HEK293T (cell line): ENCODE data around the gene AP5S1.

ENCODE experiments used
- CTCF ChIA-PET: fragments of 350-600 bp; formaldehyde crosslinking; extraction: SDS; loops from one replicate; lab custom pipeline; 2021; ENCODE audit warnings: antibody characterized with exemption, inconsistent platforms; lab: Yijun Ruan, JAX
- POLR2A ChIA-PET: fragments of 350-600 bp; formaldehyde crosslinking; extraction: SDS; loops from one replicate; lab custom pipeline; 2020; ENCODE audit warnings: antibody characterized with exemption, inconsistent platforms; lab: Yijun Ruan, JAX
- DNase-seq: peaks from one replicate; pipeline ENCODE4 v3.0.0; 2012; ENCODE audit warnings: mixed read lengths; ENCODE audit errors: extremely low spot score
- ARNT ChIP-seq: fragments of 450-650 bp; IDR thresholded peaks from 2 replicates; pipeline ENCODE4 v1.6.1; 2017; ENCODE audit warnings: mild to moderate bottlenecking
- BHLHE40 ChIP-seq: fragments of 450-650 bp; IDR thresholded peaks from 2 replicates; pipeline ENCODE4 v1.6.1; 2016; ENCODE audit warnings: mild to moderate bottlenecking, moderate library complexity, borderline replicate concordance
- CTBP1 ChIP-seq: fragments of 450-650 bp; IDR thresholded peaks from 2 replicates; pipeline ENCODE4 v1.6.1; 2016; ENCODE audit warnings: borderline replicate concordance
- ELF4 ChIP-seq: fragments of 450-650 bp; IDR thresholded peaks from 2 replicates; pipeline ENCODE4 v1.6.1; 2017; ENCODE audit warnings: antibody characterized with exemption
- FOXA1 ChIP-seq: fragments of 450-650 bp; IDR thresholded peaks from 2 replicates; pipeline ENCODE4 v1.6.1; 2016; ENCODE audit warnings: mild to moderate bottlenecking
- FOXK2 ChIP-seq: fragments of 450-650 bp; IDR thresholded peaks from 2 replicates; pipeline ENCODE4 v1.6.1; 2016; ENCODE audit warnings: mild to moderate bottlenecking
- FOXM1 ChIP-seq: fragments of 450-650 bp; IDR thresholded peaks from 2 replicates; pipeline ENCODE4 v1.6.1; 2017; ENCODE audit warnings: mild to moderate bottlenecking, borderline replicate concordance
- HDGF ChIP-seq: fragments of 450-650 bp; IDR thresholded peaks from 2 replicates; pipeline ENCODE4 v1.6.1; 2017; ENCODE audit warnings: antibody characterized with exemption, borderline replicate concordance
- L3MBTL2 ChIP-seq: fragments of 450-650 bp; conservative IDR thresholded peaks from 2 replicates; pipeline ENCODE4 v1.6.1; 2016; ENCODE audit warnings: mild to moderate bottlenecking
- LEF1 ChIP-seq: fragments of 450-650 bp; IDR thresholded peaks from 2 replicates; pipeline ENCODE4 v1.6.1; 2017; ENCODE audit warnings: mild to moderate bottlenecking, borderline replicate concordance
- NFRKB ChIP-seq: fragments of 450-650 bp; IDR thresholded peaks from 2 replicates; pipeline ENCODE4 v1.6.1; 2016; ENCODE audit warnings: mild to moderate bottlenecking, moderate library complexity
- SP1 ChIP-seq: fragments of 450-650 bp; IDR thresholded peaks from 2 replicates; pipeline ENCODE4 v1.6.1; 2017
- SUZ12 ChIP-seq: fragments of 450-650 bp; IDR thresholded peaks from 2 replicates; pipeline ENCODE4 v1.6.1; 2016; ENCODE audit warnings: mild to moderate bottlenecking
- TARDBP ChIP-seq: fragments of 450-650 bp; IDR thresholded peaks from 2 replicates; pipeline ENCODE4 v1.6.1; 2016
- ZNF384 ChIP-seq: fragments of 450-650 bp; IDR thresholded peaks from 2 replicates; pipeline ENCODE4 v1.6.1; 2016
- TF ChIP-seq, protein P1 (sequence below): fragments of 450-650 bp; IDR thresholded peaks from 2 replicates; pipeline ENCODE4 v1.6.1; 2016

The AP5S1 gene

DNA sequence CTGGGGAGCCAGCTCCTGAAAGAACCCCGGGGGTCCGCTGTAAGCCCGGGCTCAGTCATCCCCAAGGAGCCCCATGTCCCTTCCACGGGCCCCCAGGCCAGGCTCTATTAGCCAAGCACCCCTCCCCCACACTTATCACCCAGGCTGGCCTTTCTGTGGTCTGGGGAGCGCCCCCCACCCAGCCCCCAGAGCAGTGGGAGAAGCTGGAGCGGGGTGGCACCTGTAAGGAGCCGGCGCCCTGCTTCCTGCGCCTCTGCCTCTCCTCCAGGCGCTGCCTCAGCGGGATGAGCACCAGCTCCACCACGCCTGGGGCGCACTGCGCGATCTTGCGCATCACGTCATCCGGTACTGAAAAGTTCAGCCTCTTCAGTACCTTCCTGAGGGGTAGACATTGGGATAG lies 41.4 kb upstream of the AP5S1 start:
- ChIA-PET POLR2A (interaction anchor here (1.8 to 2.7 kb wide), 2 partner anchors 11 to 41 kb away, joined by 4 to 8 read pairs; partner anchors contain the start of genes ADISSP and AP5S1), CTCF (interaction anchor here (0.8 to 2.8 kb wide), 2 partner anchors 11 to 40 kb away, joined by 3 to 11 read pairs; partner anchors contain the start of gene ADISSP)
- TF ChIP-seq ARNT: no peak
- no peak for DNase-seq

DNA sequence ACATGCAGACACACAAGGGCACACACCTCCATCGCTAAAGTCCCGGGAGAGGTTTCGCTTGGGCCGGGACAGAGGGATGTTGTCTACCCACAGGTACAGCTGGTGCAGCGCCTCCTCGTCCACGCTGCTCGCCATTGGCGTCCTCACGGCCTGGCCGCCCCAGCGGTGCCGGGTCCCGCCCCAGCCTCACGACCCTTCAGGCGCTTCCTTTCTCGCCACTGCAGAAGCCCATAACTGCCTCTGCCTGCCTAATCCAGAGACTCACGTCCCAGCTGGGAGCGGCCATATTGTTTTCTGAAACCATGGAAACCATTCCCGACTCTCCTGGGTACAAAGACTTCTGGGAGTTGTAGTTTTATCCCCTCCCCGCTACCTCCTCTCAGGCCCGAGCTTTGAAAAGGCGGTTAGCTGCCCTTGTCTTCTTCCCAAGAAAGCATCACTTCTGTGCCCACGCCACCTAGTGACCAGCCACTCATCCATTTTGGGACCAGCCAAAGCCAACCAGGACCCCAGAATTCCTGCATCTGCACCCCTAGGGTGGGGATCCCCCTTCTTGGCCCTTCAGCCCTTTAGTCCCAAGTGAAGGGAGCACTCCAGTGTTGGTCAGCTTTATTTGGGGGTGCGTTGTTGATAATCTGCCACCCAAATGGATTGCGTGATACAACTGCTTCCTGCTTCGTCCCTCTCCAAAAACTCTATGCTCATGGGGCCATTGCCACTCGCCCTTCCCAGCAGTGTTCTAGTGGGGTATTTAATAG lies 39.0 kb upstream of the AP5S1 start, which contains the start of gene SPEF1:
Gene SPEF1, minus strand, starts transcription at position 296 of the 758 bp plus-strand sequence. Its CDS starts 161 bp downstream, at position 135.
- POLR2A ChIA-PET: interaction anchor here (0.9 to 1.7 kb wide), 5 partner anchors 13 to 105 kb away, joined by 4 to 9 read pairs (median 5); partner anchors contain the start of genes ADISSP and AP5S1

DNA sequence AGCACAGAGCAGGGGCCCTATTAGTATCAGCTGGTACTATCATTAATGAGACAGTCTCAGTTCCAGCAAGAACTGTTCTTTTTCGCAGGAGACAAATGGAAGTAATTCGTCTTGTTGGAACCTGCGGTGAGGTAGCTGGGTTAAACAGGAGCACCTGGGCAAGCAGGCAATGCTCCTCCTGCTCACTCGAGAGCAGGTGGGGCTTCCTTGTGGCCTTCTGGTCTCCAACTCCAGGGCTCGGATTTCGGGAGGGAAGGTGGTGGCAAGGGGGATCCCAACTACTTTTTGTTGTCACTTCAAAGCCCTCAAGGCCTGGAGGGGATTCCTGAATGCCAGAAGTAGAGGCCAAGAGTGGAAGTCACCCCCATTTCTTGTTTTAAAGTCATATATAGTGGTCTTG lies 37.8 kb upstream of the AP5S1 start:
- DNase-seq: no peak
- ChIA-PET POLR2A (interaction anchor here (1.7 kb wide), 1 partner anchor 38 kb away, joined by 8 read pairs; the partner anchor contains the start of gene AP5S1), CTCF (interaction anchor here (1.2 kb wide), 1 partner anchor 36 kb away, joined by 4 read pairs; no protein-coding TSS in a partner anchor)
- TF ChIP-seq, protein P1, sequence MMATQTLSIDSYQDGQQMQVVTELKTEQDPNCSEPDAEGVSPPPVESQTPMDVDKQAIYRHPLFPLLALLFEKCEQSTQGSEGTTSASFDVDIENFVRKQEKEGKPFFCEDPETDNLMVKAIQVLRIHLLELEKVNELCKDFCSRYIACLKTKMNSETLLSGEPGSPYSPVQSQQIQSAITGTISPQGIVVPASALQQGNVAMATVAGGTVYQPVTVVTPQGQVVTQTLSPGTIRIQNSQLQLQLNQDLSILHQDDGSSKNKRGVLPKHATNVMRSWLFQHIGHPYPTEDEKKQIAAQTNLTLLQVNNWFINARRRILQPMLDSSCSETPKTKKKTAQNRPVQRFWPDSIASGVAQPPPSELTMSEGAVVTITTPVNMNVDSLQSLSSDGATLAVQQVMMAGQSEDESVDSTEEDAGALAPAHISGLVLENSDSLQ: no peak
- TF ChIP-seq LEF1: no peak
- TF ChIP-seq FOXK2: no peak
- TF ChIP-seq L3MBTL2: no peak
- TF ChIP-seq ARNT: no peak
- TF ChIP-seq FOXM1: no peak
- no peak for TF ChIP-seq ZNF384
- TF ChIP-seq SP1: no peak
- no peak for TF ChIP-seq FOXA1
- TF ChIP-seq SUZ12: no peak
- TF ChIP-seq NFRKB: no peak
- no peak for TF ChIP-seq TARDBP
- no peak for TF ChIP-seq CTBP1
- TF ChIP-seq HDGF: no peak
- no peak for TF ChIP-seq ELF4
- TF ChIP-seq BHLHE40: no peak

More for the DNA sequence above, 39.0 kb upstream of the AP5S1 start, which contains the start of gene SPEF1:
- DNase-seq: peak; percentile 90
- TF ChIP-seq ARNT (no peak), HDGF (no peak)
- CTCF ChIA-PET: interaction anchor here (0.8 to 1.7 kb wide), 4 partner anchors 13 to 218 kb away, joined by 3 to 17 read pairs (median 6); partner anchors contain the start of gene ADISSP

DNA sequence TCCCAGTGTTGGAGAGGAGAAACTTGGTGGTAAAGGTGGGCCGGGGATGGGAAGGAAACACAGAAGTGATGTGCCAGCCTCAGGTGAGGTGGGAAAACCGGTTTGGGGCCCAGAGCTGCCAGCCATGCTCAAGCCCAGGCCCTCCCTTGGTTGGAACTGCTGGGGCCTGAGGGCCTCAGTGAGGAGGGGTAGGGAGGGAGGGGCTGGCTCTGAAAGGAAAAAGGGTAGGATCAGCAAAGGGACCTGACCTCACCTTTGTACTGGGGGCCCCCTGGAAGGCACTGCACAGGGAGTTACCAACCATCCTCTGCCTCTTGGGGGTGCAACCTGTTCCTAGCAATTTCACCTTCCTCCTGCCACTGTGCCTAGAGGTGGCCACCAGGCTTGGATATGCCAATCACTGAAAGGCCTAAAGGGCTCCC lies 37.3 kb upstream of the AP5S1 start:
- ChIA-PET CTCF (interaction anchor here (0.5 to 1.2 kb wide), 2 partner anchors 35 to 1072 kb away, joined by 3 to 4 read pairs; no protein-coding TSS in a partner anchor), POLR2A (interaction anchor here (1.3 kb wide), 1 partner anchor 38 kb away, joined by 4 read pairs; the partner anchor contains the start of gene AP5S1)
- no peak for DNase-seq
- TF ChIP-seq LEF1: no peak
- TF ChIP-seq, protein P1: no peak
- TF ChIP-seq FOXK2: no peak
- no peak for TF ChIP-seq HDGF
- TF ChIP-seq CTBP1: no peak
- no peak for TF ChIP-seq SUZ12
- no peak for TF ChIP-seq ELF4
- no peak for TF ChIP-seq ZNF384

DNA sequence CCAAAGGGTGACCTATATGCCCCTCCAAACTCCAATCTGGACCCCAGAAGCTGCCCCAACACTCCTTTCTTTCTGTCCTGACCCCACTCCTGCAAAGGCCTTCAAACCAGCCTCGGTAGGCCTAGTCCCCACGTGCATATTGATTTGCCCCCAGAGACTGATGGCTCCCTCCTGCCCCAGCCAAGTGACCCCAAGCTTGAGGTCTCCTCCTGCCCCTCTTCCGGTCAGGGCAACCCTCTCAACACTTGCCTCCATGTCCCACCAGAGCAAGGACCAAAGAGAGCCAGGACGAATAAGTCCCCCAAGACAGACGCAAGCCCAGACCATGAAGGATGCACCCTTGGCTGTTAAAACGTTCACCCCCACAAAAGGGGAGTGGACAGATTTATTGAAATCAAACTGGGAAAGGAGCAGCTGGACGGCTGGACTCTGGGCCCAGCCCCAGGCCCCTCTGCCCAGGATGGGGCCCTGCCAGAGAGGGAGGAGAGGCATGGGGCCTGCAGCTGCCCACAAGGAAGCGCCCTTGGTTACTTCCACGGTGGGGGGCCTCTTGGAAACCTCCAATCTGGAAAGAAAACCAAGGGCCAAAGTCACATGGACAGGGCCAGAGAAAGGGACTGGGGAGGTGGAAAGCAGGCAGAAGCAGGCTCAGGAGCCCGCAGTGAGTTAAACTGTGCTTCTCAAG lies 36.7 kb upstream of the AP5S1 start:
- ChIA-PET POLR2A (interaction anchor here (1.3 to 2.7 kb wide), 2 partner anchors 16 to 37 kb away, joined by 4 to 11 read pairs; partner anchors contain the start of genes ADISSP and AP5S1), CTCF (interaction anchor here (0.5 to 1.2 kb wide), 2 partner anchors 34 to 1072 kb away, joined by 3 to 4 read pairs; no protein-coding TSS in a partner anchor)
- TF ChIP-seq ZNF384 (no peak), L3MBTL2 (no peak), LEF1 (no peak), CTBP1 (no peak), FOXK2 (no peak), HDGF (no peak), FOXM1 (no peak)
- TF ChIP-seq, protein P1: no peak
- DNase-seq: no peak

DNA sequence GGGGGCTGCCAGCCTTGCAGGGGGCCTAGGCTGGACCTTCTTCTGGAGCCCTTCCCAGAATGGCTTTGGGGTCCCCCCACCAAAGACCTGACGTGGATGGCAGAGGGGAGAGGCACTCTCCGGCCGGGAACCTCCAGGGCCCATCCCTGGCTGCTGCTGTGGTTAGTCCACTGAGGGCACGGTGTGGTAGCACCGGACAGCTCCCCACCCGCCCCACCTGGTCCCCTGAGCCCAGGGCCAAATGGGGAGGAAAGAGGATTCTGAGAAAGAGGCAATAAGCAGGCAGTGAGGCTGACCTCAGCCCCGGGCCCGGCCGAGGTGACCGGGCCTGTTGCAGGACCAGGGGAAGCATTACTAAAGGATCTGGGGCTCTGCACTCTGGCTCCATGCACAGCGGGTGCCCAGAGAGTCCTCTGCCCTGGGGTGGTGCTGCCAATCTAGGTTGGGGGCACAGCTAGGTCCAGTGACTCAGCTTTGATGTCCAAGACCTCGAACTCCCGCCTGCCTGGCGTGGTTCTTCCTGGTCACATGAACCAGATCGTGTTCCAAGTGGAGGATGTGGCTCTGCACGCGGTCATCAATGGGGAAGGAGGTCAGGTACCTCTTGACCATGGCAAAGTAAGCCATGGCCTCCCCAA lies 36.0 kb upstream of the AP5S1 start:
- DNase-seq: no peak
- ChIA-PET POLR2A (interaction anchor here (1.3 to 3.3 kb wide), 3 partner anchors 16 to 36 kb away, joined by 4 to 47 read pairs (median 11); partner anchors contain the start of genes ADISSP and AP5S1), CTCF (no interaction called here)
- TF ChIP-seq TARDBP: no peak
- no peak for TF ChIP-seq LEF1
- TF ChIP-seq FOXK2: no peak
- no peak for TF ChIP-seq SP1
- TF ChIP-seq, protein P1: no peak
- TF ChIP-seq ARNT: no peak
- TF ChIP-seq NFRKB: no peak
- no peak for TF ChIP-seq ZNF384
- no peak for TF ChIP-seq BHLHE40
- TF ChIP-seq SUZ12: no peak
- no peak for TF ChIP-seq FOXA1
- no peak for TF ChIP-seq HDGF
- no peak for TF ChIP-seq ELF4
- no peak for TF ChIP-seq FOXM1
- no peak for TF ChIP-seq L3MBTL2
- TF ChIP-seq CTBP1: no peak
